Panc1 (cell line): ENCODE data around the gene TMEM91.

Source experiments
- CTCF ChIP-seq: fragments of 450-650 bp; IDR thresholded peaks from 2 replicates; pipeline ENCODE4 v1.5.1; 2017; ENCODE audit warnings: mild to moderate bottlenecking
- POLR2AphosphoS5 ChIP-seq: IDR thresholded peaks from 2 replicates; pipeline ENCODE4 v1.6.1; 2012; ENCODE audit warnings: mild to moderate bottlenecking, low read depth, low read length, moderate library complexity
- REST ChIP-seq, 2 experiments: IDR thresholded peaks; 2 replicates each; pipeline ENCODE4 v1.6.1; 2011 to 2012; ENCODE audit warnings: low read depth in 2 of 2, control low read depth in 1 of 2, low read length in 1 of 2, mild to moderate bottlenecking in 1 of 2, moderate library complexity in 1 of 2; ENCODE audit not compliant: insufficient read depth in 1 of 2
- SIN3A ChIP-seq: IDR thresholded peaks from 2 replicates; pipeline ENCODE4 v1.6.1; 2012; ENCODE audit warnings: low read depth, mild to moderate bottlenecking, low read length, moderate library complexity, borderline replicate concordance; ENCODE audit not compliant: insufficient read depth
- TCF7L2 ChIP-seq: IDR thresholded peaks from 2 replicates; pipeline ENCODE4 v1.6.1; 2011; ENCODE audit warnings: mild to moderate bottlenecking, low read depth, low read length, inconsistent platforms

- TF ChIP-seq CTCF: no peak
- TF ChIP-seq POLR2AphosphoS5: no peak
- no peak for TF ChIP-seq REST (IDR thresholded peaks at IDR 0.05; ENCODE audit: insufficient read depth in 1 of 2, low read depth in 2 of 2, low read length in 1 of 2)
- TF ChIP-seq TCF7L2: no peak
- no peak for TF ChIP-seq SIN3A
These were observed 13.0 kb upstream of the TMEM91 start for GRCh38 chr19:41363371-41363752.
